Measurements from ENCODE around the gene ERBB2.
A peak's percentile ranks its signal among the peaks of the same experiment; 100 is the strongest.

DNA sequence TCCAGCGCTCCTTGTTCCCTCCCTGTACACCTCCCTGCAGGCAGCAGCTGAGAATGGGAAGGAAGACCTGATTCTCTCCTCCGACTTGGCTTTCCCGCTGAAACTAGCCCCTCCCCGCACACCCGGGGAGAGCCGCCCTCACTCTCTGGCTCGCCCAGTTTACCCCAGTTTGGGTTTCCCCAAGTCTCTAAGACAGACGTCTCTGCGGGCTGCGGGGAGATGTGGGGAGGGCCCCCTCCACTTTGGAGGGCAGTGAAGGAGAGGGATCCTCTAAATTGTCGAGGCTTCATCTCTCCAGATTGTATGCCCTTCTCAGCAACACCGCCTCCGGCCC is 38.7 kb downstream of the ERBB2 start:
- TF ChIP-seq, protein P1, sequence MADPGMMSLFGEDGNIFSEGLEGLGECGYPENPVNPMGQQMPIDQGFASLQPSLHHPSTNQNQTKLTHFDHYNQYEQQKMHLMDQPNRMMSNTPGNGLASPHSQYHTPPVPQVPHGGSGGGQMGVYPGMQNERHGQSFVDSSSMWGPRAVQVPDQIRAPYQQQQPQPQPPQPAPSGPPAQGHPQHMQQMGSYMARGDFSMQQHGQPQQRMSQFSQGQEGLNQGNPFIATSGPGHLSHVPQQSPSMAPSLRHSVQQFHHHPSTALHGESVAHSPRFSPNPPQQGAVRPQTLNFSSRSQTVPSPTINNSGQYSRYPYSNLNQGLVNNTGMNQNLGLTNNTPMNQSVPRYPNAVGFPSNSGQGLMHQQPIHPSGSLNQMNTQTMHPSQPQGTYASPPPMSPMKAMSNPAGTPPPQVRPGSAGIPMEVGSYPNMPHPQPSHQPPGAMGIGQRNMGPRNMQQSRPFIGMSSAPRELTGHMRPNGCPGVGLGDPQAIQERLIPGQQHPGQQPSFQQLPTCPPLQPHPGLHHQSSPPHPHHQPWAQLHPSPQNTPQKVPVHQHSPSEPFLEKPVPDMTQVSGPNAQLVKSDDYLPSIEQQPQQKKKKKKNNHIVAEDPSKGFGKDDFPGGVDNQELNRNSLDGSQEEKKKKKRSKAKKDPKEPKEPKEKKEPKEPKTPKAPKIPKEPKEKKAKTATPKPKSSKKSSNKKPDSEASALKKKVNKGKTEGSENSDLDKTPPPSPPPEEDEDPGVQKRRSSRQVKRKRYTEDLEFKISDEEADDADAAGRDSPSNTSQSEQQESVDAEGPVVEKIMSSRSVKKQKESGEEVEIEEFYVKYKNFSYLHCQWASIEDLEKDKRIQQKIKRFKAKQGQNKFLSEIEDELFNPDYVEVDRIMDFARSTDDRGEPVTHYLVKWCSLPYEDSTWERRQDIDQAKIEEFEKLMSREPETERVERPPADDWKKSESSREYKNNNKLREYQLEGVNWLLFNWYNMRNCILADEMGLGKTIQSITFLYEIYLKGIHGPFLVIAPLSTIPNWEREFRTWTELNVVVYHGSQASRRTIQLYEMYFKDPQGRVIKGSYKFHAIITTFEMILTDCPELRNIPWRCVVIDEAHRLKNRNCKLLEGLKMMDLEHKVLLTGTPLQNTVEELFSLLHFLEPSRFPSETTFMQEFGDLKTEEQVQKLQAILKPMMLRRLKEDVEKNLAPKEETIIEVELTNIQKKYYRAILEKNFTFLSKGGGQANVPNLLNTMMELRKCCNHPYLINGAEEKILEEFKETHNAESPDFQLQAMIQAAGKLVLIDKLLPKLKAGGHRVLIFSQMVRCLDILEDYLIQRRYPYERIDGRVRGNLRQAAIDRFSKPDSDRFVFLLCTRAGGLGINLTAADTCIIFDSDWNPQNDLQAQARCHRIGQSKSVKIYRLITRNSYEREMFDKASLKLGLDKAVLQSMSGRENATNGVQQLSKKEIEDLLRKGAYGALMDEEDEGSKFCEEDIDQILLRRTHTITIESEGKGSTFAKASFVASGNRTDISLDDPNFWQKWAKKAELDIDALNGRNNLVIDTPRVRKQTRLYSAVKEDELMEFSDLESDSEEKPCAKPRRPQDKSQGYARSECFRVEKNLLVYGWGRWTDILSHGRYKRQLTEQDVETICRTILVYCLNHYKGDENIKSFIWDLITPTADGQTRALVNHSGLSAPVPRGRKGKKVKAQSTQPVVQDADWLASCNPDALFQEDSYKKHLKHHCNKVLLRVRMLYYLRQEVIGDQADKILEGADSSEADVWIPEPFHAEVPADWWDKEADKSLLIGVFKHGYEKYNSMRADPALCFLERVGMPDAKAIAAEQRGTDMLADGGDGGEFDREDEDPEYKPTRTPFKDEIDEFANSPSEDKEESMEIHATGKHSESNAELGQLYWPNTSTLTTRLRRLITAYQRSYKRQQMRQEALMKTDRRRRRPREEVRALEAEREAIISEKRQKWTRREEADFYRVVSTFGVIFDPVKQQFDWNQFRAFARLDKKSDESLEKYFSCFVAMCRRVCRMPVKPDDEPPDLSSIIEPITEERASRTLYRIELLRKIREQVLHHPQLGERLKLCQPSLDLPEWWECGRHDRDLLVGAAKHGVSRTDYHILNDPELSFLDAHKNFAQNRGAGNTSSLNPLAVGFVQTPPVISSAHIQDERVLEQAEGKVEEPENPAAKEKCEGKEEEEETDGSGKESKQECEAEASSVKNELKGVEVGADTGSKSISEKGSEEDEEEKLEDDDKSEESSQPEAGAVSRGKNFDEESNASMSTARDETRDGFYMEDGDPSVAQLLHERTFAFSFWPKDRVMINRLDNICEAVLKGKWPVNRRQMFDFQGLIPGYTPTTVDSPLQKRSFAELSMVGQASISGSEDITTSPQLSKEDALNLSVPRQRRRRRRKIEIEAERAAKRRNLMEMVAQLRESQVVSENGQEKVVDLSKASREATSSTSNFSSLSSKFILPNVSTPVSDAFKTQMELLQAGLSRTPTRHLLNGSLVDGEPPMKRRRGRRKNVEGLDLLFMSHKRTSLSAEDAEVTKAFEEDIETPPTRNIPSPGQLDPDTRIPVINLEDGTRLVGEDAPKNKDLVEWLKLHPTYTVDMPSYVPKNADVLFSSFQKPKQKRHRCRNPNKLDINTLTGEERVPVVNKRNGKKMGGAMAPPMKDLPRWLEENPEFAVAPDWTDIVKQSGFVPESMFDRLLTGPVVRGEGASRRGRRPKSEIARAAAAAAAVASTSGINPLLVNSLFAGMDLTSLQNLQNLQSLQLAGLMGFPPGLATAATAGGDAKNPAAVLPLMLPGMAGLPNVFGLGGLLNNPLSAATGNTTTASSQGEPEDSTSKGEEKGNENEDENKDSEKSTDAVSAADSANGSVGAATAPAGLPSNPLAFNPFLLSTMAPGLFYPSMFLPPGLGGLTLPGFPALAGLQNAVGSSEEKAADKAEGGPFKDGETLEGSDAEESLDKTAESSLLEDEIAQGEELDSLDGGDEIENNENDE (IDR thresholded peaks at IDR 0.05; ENCODE audit: insufficient replicate concordance, low read length), result no peak
- no peak for TF ChIP-seq CEBPB (IDR thresholded peaks at IDR 0.05; ENCODE audit: low read depth, low read length)
- TF ChIP-seq CTCF (IDR thresholded peaks at IDR 0.05; ENCODE audit: control extremely low read depth in 1 of 3, insufficient read depth in 1 of 3, low read depth in 1 of 3, low read length in 3 of 3), result no peak
- TF ChIP-seq EP300 (IDR thresholded peaks at IDR 0.05; ENCODE audit: borderline replicate concordance in 1 of 2, low read depth in 2 of 2, low read length in 2 of 2), result no peak
- TF ChIP-seq SUZ12 (IDR thresholded peaks at IDR 0.05; ENCODE audit: low read length), result no peak
- no peak for TF ChIP-seq SP4 (IDR thresholded peaks at IDR 0.05; ENCODE audit: low read length)
- no peak for TF ChIP-seq JUND (IDR thresholded peaks at IDR 0.05; ENCODE audit: low read length)
- TF ChIP-seq TAF1 (IDR thresholded peaks at IDR 0.05; ENCODE audit: low read depth, low read length), result peak; percentile 63
- 0 out of 3 replicates have a peak, but pooled peaks of 1 of the 2 experiments have one; percentile 4 for TF ChIP-seq POLR2A (IDR thresholded peaks at IDR 0.05; ENCODE audit: control extremely low read depth in 1 of 2, low read depth in 2 of 2, low read length in 2 of 2)
- TF ChIP-seq, protein P2, sequence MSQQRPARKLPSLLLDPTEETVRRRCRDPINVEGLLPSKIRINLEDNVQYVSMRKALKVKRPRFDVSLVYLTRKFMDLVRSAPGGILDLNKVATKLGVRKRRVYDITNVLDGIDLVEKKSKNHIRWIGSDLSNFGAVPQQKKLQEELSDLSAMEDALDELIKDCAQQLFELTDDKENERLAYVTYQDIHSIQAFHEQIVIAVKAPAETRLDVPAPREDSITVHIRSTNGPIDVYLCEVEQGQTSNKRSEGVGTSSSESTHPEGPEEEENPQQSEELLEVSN (IDR thresholded peaks at IDR 0.05), result 0 out of 2 replicates have a peak, but pooled peaks have one; percentile 41
- TF ChIP-seq HDAC2 (IDR thresholded peaks at IDR 0.05; ENCODE audit: borderline replicate concordance in 1 of 2, low read depth in 2 of 2, low read length in 2 of 2), result no peak
- no peak for TF ChIP-seq TEAD4 (IDR thresholded peaks at IDR 0.05; ENCODE audit: low read depth, low read length)
